B cell (primary cell): Measurements from ENCODE around the gene RNF40. TPM values are rescaled to one million over a fixed set of nuclear protein-coding genes. Genes with fewer than 3 reads are reported as not detected.

ENCODE experiments used
- ATAC-seq: fragments of 200-7000 bp; cut with Tn5 transposase; one replicate; pipeline ENCODE4 v1.10.0; 2021; ENCODE audit warnings: low read depth, mild to moderate bottlenecking, moderate number of reproducible peaks, moderate library complexity
- CTCF ChIA-PET: fragments of 350-600 bp; sonication (Branson Sonifier 250); formaldehyde crosslinking; loops from one replicate; lab custom pipeline; 2021; ENCODE audit warnings: antibody characterized with exemption, inconsistent platforms; lab: Charles Lee
- POLR2A ChIA-PET: fragments of 350-600 bp; sonication (Branson Sonifier 250); formaldehyde crosslinking; loops from one replicate; lab custom pipeline; 2021; ENCODE audit warnings: antibody characterized with exemption; lab: Charles Lee
- DNase-seq: peaks from one replicate; pipeline ENCODE4 v3.0.0; 2013
- H2AFZ ChIP-seq: 2 replicates; pipeline ENCODE4 v1.6.1; 2012; ENCODE audit warnings: mild to moderate bottlenecking, low read depth, low read length; ENCODE audit not compliant: insufficient read depth, poor library complexity, severe bottlenecking
- H3K27ac ChIP-seq, 2 donors: 1 replicate in 1 of 2; 2 replicates in 1 of 2; pipeline ENCODE4 v1.5.1; 2012 to 2013; ENCODE audit warnings: low read length in 2 of 2, mild to moderate bottlenecking in 2 of 2, moderate library complexity in 1 of 2
- H3K27me3 ChIP-seq, 4 experiments: fragments of 200-600 bp in 1 of 4; sonication (generic) in 1 of 4; replicated peaks in 1 of 4; 1 replicate in 2 of 4; 2 replicates in 2 of 4; pipeline versions ENCODE4 v1.6.1 to v1.7.0; 2013 to 2016; ENCODE audit warnings: low read length in 3 of 4, mild to moderate bottlenecking in 2 of 4, mixed read lengths in 1 of 4, moderate library complexity in 1 of 4; ENCODE audit not compliant: insufficient read depth in 4 of 4, control insufficient read depth in 3 of 4; ENCODE audit errors: control extremely low read depth in 1 of 4
- H3K36me3 ChIP-seq, 2 experiments: replicated peaks in 1 of 2; 1 replicate in 1 of 2; 2 replicates in 1 of 2; pipeline versions ENCODE4 v1.6.1 to v1.7.1; 2013; ENCODE audit warnings: low read length in 1 of 2; ENCODE audit not compliant: insufficient read depth in 2 of 2, control insufficient read depth in 1 of 2; ENCODE audit errors: control extremely low read depth in 1 of 2, extremely low read depth in 1 of 2
- H3K4me1 ChIP-seq, 2 donors: fragments of 200-600 bp in 1 of 2; sonication (generic) in 1 of 2; 1 replicate in 1 of 2; 2 replicates in 1 of 2; pipeline versions ENCODE4 v1.5.1 to v1.6.1; 2013 to 2017; ENCODE audit warnings: low read length in 2 of 2; ENCODE audit not compliant: control insufficient read depth in 2 of 2, insufficient read depth in 2 of 2
- H3K4me2 ChIP-seq: replicated peaks from 2 replicates; pipeline ENCODE3; 2012; ENCODE audit warnings: mild to moderate bottlenecking, low read depth, low read length; ENCODE audit not compliant: poor library complexity, severe bottlenecking
- H3K4me3 ChIP-seq, 5 experiments: fragments of 200-600 bp in 1 of 5; sonication (generic) in 1 of 5; 1 replicate in 3 of 5; 2 replicates in 2 of 5; pipeline versions ENCODE4 v1.5.1 to v1.7.0; 2011 to 2016; ENCODE audit warnings: low read length in 4 of 5, mild to moderate bottlenecking in 4 of 5, low read depth in 2 of 5, control low read depth in 1 of 5, moderate library complexity in 1 of 5; ENCODE audit not compliant: insufficient read depth in 1 of 5; ENCODE audit errors: control extremely low read depth in 1 of 5, extremely low read depth in 1 of 5
- H3K79me2 ChIP-seq: fragments of 200-600 bp; sonication (generic); one replicate; pipeline ENCODE4 v1.6.0; 2016; ENCODE audit warnings: low read length; ENCODE audit not compliant: control insufficient read depth, insufficient read depth
- H3K9ac ChIP-seq: fragments of 200-600 bp; sonication (generic); 2 replicates; pipeline ENCODE4 v1.6.1; 2017; ENCODE audit warnings: mild to moderate bottlenecking, low read length, moderate library complexity
- H3K9me3 ChIP-seq, 3 donors: one replicate each; pipeline versions ENCODE4 v1.6.1 to v1.7.1; 2013; ENCODE audit warnings: low read length in 2 of 3; ENCODE audit not compliant: control insufficient read depth in 2 of 3, insufficient read depth in 1 of 3; ENCODE audit errors: control extremely low read depth in 1 of 3
- H4K20me1 ChIP-seq: 2 replicates; pipeline ENCODE4 v1.6.0; 2012; ENCODE audit warnings: mild to moderate bottlenecking, low read length; ENCODE audit not compliant: insufficient read depth, control insufficient read depth, poor library complexity, severe bottlenecking
- H3K27ac Mint-ChIP-seq: one replicate; pipeline ENCODE4 v1.8.0; 2021; ENCODE audit warnings: mixed read lengths
- H3K27me3 Mint-ChIP-seq: one replicate; pipeline ENCODE4 v1.8.0; 2021; ENCODE audit warnings: mixed read lengths
- H3K4me1 Mint-ChIP-seq: one replicate; pipeline ENCODE4 v1.8.0; 2021; ENCODE audit warnings: mixed read lengths
- H3K4me3 Mint-ChIP-seq: one replicate; pipeline ENCODE4 v1.8.0; 2021; ENCODE audit warnings: mixed read lengths
- H3K9me3 Mint-ChIP-seq: one replicate; pipeline ENCODE4 v1.8.0; 2022; ENCODE audit warnings: mixed read lengths; ENCODE audit not compliant: insufficient read depth
- EZH2 ChIP-seq: IDR thresholded peaks from 2 replicates; pipeline ENCODE4 v1.6.1; 2012; ENCODE audit warnings: borderline replicate concordance, low read depth, mild to moderate bottlenecking, moderate library complexity, low read length; ENCODE audit not compliant: insufficient read depth, poor library complexity, severe bottlenecking
- WGBS: methylation state at CpG from one replicate; pipeline ENCODE4 v1.1.5; 2013; ENCODE audit warnings: missing lambda C conversion rate; ENCODE audit not compliant: insufficient coverage; 5-methylcytosine and 5-hydroxymethylcytosine counted together
- intact Hi-C: fragments of 100-400 bp; cut with micrococcal nuclease; formaldehyde crosslinking; loops from one replicate; pipeline ENCODE4 v1.10.0; 2022
- polyA plus RNA-seq: library from polyadenylated mRNA; depleted of rRNA; stranded (reverse); fragments of >200 nt; gene quantifications from 2 replicates; pipeline ENCODE4 v1.2.3, GENCODE V29; 2012
- total RNA-seq, 2 donors: library from RNA; stranded (reverse); fragments of 120-200 nt in 1 of 2; gene quantifications; 1 replicate in 1 of 2; 2 replicates in 1 of 2; pipeline versions ENCODE4 v1.2.3 to v1.2.4, GENCODE V29; 2013 to 2022
- TF ChIP-seq, protein P1 (sequence below): fragments of 200-600 bp; IDR thresholded peaks from one replicate; pipeline ENCODE4 v1.8.0; 2022; ENCODE audit warnings: antibody characterized with exemption, mild to moderate bottlenecking

Gene RNF40
- total and polyA plus RNA-seq, 2 donors (not counting 1 experiment from before 2014, with no cell fraction given), result 41.8 to 121 TPM

DNA sequence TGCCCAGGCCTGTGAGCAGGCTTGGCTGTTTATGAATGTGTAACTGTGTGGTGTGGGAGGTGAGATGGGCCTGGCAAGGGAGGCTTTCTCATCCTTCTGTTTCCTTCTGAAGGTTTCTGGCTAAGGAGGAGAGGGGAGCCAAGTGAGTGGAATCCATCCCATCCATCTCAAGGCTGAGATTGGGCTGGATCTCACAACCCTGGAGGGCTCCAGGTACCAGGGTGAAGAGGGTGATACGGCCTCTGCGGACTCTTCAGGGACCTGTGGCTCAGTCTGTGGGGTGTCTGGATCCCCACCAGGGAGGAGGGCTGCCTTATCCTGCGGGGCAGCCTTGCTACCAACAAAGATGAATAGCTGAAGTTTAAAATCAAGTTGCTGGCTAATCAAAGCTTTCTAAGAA lies 17.9 kb downstream of the RNF40 start:
- WGBS, result 88% methylated on average over 3 of the region's 3 CpGs
- no peak for ATAC-seq
- DNase-seq, result no peak
- no peak overlapping the region for H2AFZ ChIP-seq
- intact Hi-C loops, result no loop called here
- ChIA-PET POLR2A (no interaction called here), CTCF (no interaction called here)
- no peak for TF ChIP-seq EZH2
- TF ChIP-seq, protein P1, sequence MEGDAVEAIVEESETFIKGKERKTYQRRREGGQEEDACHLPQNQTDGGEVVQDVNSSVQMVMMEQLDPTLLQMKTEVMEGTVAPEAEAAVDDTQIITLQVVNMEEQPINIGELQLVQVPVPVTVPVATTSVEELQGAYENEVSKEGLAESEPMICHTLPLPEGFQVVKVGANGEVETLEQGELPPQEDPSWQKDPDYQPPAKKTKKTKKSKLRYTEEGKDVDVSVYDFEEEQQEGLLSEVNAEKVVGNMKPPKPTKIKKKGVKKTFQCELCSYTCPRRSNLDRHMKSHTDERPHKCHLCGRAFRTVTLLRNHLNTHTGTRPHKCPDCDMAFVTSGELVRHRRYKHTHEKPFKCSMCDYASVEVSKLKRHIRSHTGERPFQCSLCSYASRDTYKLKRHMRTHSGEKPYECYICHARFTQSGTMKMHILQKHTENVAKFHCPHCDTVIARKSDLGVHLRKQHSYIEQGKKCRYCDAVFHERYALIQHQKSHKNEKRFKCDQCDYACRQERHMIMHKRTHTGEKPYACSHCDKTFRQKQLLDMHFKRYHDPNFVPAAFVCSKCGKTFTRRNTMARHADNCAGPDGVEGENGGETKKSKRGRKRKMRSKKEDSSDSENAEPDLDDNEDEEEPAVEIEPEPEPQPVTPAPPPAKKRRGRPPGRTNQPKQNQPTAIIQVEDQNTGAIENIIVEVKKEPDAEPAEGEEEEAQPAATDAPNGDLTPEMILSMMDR, result no peak
- no peak overlapping the region for H3K27ac ChIP-seq
- peaks cover 12% of the 10 kb centered on the region for H4K20me1 ChIP-seq
- Mint-ChIP-seq H3K4me3 (no peak overlapping the region), H3K27ac (peak overlapping the region; percentile 32), H3K4me1 (peaks cover 17% of the 10 kb centered on the region), H3K9me3 (no peaks in the 10 kb centered on the region), H3K27me3 (peaks cover 15% of the 10 kb centered on the region)
- no peak overlapping the region for H3K4me2 ChIP-seq
- no peaks in the 10 kb centered on the region for H3K9me3 ChIP-seq
- H3K36me3 ChIP-seq, result no peaks in the 10 kb centered on the region
- peaks cover 9 to 12% of the 10 kb centered on the region in 2 donors for H3K4me1 ChIP-seq
- no peak overlapping the region for H3K9ac ChIP-seq
- no peaks in the 10 kb centered on the region for H3K79me2 ChIP-seq
- H3K4me3 ChIP-seq, result no peak overlapping the region
- peaks cover 0 to 19% (median 6%) of the 10 kb centered on the region in 4 experiments for H3K27me3 ChIP-seq

DNA sequence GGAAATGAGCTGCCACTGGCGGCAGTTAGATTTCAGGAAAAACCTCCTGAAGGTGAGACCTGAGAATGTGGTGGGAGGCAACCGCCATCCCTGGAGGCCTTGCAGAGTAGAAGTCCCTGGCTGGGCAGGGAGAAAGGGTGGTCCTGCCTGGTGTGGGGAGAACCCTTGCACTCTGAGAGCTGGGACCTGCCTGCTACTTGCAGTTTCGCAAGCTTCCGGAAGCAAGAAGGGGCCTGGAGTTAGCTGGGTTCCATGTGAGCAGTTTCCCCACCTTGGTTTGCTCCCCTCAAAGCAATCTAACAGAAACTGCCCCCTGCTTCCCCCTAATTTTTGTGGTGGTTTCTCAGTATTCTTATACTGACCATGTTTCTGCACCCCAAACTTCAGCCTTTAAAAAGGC lies 18.4 kb downstream of the RNF40 start:
- Histone ChIP-seq H3K36me3 (no peaks in the 10 kb centered on the region), H3K27me3 (peaks cover 0 to 19% (median 6%) of the 10 kb centered on the region in 4 experiments), H3K79me2 (no peaks in the 10 kb centered on the region), H3K4me2 (no peak overlapping the region), H2AFZ (no peak overlapping the region), H3K9ac (no peak overlapping the region), H3K9me3 (no peaks in the 10 kb centered on the region), H4K20me1 (peaks cover 6% of the 10 kb centered on the region), H3K4me3 (no peak overlapping the region), H3K4me1 (peaks cover 6 to 7% of the 10 kb centered on the region in 2 donors), H3K27ac (no peak overlapping the region)
- no peak for DNase-seq
- Mint-ChIP-seq H3K27ac (no peak overlapping the region), H3K4me3 (no peak overlapping the region), H3K4me1 (peaks cover 14% of the 10 kb centered on the region), H3K27me3 (peaks cover 15% of the 10 kb centered on the region), H3K9me3 (no peaks in the 10 kb centered on the region)
- intact Hi-C loops, result no loop called here
- ChIA-PET POLR2A (no interaction called here), CTCF (no interaction called here)
- no peak for ATAC-seq
- WGBS, result 83% methylated on average over 2 of the region's 4 CpGs
- TF ChIP-seq EZH2, result no peak
- TF ChIP-seq, protein P1, result no peak
